Activated CD4-positive, alpha-beta T cell treated with anti-CD3 and anti-CD28 coated beads, Interleukin-2, amount 50 U/mL, for 16 hours (primary cell): ENCODE results near the gene SNAP47.

Experiments
- DNase-seq: peaks from one replicate; pipeline ENCODE4 v3.0.0-alpha.2; 2020

The SNAP47 gene

DNA sequence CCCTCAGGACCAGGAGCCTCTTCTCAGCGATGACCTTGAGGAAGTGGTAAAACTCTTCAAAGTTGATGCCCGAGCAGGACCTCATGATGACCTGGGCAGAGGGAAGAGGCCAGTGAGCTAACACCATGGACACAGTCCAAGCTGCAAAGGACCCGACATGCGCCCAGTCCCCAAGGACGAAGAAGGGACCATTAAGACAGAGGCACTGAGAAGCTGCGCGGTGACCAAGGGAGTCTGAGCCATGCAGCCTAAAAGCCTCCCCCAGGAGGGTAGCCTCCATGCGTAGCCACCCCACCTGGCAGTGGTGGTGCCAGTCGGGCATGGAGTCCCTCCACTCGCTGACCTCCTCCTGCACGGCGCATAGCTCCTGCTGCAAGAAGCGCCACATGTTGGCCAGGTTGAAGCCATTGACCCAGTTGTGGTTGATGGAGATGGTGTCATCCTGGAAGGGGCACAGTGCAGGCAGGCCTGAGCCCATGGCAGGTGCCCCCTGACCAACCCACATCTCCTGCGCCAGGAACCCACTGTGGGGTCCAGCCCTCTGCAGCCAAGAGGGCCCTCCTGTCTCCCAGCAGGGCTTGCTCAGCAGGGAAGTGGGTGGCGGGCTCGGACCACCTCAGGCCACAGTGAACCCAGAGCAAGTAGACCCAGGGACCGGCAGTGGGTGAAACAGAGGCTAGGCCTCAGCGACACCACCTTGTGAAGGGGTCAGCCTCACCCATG lies 2.5 kb upstream of the SNAP47 start:
- no peak for DNase-seq

DNA sequence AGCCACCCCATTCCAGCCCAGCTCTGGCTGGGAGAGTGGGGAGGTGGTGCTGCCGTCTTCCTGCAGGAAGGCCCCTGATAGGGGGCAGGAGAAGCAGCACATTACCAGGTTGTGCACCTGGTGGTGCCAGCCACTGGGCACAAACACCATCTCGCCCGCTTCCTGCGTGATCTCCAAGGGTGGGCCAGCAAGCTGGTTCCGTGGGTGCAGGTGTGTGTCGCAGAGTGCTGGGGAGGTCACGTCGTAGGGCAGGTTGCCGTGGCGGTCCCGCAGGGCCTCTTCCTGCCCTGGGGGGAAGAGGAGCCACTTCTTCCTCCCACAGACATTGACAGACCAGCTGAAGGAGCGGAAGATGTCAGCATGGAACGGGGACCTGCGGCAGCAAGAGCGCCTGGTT lies 1.9 kb upstream of the SNAP47 start:
- no peak for DNase-seq

DNA sequence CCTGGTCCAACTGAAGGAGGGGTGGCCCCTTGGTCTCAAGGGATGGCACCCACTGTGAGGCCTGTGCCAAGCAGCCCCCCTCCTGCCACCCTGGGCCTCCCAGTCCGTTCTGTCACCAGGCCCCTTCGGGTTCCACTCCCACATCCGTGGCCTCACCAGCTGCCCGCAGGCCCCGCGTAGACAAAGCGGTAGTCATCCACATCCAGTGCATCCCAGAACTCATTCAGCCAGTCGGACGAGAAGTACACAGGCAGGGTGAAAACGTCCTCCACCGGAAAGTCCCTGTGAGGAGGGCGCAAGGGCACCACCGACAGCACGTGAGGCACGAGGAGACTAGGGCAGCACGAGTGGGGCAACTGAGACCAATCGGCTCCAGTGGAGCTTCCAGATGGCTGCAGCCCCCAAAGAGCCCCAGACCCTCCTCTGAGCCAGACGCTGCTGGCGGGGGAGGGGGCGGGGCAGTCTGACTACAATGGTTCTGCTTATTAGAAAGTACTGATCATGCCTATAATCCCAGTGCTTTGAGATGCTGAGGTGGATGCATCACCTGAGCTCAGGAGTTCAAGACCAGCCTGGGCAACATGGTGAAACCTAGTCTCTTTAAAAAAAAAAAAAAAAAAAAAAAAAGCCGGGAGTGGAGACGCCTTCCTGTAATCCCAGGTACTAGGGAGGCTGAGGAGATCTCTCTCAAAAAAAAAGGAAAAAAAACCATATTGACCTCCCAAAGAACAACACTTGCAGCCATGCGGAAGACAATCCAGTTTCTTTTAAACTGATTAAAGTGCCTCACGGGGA lies 1.3 kb upstream of the SNAP47 start:
- no peak for DNase-seq

DNA sequence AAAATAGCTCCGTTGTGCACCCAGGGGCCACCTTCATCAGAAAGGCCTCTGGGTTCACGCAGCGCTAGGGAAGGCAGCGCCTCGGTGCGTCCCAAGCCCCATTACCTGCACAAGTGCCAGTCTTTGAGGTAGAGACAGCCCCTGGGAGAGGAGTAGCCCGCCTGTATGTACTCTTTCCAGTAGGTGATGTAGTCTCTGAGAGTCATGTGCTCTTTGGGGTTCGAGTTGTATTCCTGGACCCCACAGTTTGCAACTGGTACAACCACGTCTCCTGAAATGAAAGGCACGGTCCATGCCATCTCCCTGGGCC lies 734 bp upstream of the SNAP47 start:
- DNase-seq, result no peak

DNA sequence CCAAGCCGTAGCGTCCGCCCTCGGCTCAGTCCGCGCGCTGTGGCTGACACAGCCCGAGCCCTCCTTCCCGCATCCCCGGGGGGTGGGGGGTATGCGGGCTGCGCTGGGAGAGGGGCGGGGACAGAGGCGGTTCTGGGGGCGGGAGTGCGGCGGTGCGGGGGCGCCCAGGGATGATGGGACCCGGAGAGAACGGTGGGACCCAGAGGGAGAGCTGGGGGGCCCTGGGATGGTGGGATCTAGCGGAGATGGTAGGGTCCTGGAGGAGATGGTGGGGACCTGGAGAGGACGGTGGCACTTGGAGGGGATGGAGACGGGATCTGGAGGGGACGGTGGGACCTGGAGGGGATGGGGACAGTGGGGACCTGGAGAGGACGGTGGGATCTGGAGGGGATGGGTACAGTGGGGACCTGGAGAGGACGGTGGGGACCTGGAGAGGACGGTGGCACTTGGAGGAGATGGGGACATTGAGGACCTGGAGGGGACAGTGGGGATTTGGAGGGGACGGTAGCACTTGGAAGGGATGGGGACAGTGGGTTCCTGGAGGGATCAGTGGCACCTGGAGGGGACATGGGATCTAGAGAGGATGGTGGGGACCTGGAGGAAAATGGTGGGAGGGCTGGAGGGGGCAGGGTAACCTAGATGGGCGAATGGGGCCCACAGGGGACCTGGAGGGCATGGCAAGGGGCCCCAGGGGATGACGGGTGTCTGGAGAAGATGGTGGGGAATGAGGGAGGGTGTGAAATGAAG lies 477 bp downstream of the SNAP47 start:
- DNase-seq, result no peak

DNA sequence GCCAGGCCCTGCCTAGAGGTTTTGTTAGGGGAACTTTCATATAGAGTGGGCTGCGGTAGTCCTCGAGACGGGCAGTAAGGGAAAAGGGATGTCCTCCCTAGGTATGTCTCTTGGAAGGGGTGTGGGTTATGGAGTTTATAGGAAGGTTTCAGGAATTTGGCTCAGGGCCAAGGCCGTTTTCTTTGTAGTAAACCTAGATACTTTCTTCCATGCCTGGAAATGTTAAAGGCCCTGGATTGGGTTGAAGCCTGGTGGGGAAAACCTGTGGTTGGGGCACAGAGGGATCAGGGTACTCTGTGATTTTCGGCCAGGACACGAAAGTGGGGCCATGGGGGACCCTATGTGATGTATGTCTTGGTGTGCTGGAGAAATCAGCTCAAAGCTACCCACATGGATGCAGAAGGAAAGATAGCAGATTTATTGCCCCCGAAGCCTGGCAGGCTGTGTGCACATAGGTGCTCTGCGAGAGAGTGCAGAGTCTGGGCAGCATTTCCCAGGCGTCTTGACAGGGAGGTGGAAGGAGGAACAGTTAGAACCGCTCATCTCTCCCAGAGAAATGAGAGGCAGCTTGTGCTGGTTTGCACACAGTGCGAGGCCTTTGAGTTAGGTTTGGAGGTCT lies 1.7 kb downstream of the SNAP47 start:
- DNase-seq, result no peak

DNA sequence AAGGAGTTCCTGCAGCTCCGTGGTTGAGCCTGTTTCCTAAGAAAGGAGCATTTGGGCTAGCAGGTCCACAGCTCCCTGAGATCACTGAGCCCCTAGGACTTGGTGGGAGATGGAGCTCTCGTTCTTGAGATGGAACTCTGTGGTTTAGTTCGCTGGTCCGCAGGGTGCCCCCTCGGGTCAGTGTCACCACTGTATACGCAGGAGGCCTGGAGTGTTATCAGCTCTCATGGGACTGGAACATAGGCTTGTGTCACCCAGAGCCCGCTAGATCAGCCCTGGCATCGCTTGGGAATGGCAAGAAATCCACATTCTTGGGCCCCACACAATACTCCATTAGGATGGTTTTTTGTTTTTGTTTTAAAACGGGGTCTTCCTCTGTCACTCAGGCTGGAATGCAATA lies 3.6 kb downstream of the SNAP47 start:
- DNase-seq, result no peak

DNA sequence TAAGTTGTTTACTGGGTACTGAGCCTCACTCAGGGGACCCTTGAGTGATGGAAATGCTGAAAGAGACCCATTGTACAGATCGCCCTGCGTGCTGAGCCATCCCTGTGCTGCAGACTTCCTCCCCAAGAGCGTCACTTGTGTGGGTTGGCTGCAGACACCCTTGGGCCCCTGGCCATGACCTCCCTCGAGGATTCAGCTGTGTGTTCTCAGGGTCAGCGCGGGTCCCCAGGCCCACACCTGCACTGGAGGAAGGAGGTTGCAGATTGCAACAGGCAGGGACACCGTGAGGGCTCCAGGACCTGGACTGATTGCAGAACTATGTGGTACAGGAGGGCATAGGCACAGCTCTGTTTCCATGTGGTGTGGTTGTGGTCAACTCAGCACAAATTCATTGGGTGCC lies 4.4 kb downstream of the SNAP47 start:
- DNase-seq, result no peak

DNA sequence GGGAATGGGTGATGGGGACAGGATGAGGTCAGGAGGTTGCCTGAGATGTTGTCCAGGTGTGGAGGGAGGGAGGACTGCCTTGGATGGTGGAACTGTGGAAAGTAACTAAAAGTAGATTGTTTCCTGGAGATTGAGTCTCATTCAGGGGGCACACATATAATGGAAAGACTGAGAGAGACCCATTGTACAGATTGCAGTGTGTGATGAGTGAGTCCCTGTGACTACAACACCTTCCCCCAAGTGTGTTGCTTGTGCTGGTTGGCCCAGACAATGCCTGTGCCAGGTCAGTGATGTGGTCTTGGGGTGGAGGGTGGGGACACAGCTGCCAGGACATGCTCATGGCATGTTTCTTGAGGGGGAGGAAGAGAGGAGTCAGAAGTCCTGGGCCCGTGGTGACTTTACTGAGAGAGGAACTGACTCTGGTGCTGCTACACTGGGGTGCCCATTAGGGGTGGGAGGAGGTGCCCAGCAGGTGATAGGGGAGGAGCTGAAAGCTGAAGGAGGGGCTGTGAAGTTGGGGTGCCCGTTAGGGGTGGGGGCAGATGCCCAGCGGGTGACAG lies 5.2 kb downstream of the SNAP47 start:
- no peak for DNase-seq

DNA sequence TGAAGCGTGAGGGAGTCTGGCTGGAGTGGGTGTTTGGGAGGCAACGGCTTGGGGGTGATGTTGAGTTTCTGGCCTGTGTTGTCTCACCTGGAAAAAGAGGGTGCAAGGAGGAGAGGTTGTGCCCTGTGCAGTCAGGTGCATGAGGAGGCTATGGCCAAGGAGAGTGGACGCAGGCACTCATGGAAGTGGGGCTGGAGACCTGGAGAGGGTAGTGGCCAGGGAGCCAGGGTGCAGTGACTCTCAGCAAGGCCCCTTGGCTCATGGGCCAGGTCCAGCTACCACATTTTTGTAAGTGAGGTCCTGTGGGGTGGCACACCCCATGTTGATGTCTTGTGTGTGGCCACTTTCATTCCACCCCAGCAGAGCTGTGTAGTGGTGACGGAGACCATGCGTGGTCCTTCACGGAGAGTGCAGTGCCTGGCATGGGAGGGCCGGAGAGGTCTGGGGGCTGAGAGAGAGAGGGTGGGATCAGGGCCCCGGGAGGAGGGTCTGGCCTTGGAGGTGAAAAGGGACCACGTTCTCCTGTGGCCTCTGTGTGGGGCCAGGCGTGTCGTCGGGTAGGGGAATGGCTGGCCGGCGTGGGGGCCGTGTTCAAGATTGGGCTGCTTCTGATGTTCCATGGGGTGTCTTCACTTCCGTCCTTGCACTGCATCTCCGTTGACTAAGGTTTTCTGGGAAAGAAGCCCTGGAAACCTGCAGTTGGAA lies 6.1 kb downstream of the SNAP47 start:
- no peak for DNase-seq

DNA sequence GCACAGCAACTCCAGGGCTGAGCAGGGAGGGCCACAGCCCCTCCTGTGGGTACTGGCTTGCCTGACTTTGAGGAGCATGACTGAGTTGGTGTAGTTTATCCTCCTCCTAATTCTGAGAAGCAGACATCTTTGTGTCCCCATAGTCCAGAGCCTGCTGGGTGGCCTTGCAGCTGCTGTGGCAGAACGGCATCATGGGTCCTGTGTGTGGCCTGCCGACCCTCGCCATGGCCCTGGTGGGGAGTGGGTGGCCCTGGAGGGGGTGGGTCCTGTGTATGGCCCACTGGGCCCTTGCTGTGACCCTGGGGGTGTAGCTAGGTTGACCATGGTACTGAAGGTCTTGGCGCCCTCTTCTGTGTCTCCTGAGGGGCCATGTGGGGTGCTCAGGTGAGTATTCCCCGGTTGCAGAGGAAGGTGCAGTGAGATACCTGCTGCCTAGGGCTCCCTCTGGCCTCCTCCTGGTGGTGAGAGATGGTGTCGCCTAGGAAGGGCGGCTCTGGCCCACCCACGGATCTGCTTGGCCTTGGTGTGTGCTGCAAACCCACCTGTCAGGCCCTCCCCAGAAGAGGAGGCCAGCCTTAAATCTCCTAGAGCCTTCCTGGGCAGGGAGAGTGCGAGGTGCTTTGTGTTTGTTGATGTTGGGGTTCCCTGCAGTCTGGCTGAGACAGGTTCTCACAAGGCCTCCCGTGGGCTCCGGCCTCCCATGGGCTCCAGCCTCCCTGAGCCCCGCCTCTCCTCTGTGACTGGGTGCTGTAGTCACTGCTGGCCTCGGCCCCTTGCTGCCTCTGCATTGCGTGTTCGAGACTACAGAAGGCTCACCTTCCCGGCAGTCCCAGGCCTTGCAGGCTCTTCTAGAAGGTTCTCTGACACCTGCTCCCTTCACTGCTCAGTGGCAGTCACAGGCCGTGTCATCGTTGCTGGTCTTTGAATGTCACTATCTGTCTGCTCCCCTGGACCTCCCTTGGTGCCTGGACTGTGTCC lies 7.8 kb downstream of the SNAP47 start:
- DNase-seq, result no peak

DNA sequence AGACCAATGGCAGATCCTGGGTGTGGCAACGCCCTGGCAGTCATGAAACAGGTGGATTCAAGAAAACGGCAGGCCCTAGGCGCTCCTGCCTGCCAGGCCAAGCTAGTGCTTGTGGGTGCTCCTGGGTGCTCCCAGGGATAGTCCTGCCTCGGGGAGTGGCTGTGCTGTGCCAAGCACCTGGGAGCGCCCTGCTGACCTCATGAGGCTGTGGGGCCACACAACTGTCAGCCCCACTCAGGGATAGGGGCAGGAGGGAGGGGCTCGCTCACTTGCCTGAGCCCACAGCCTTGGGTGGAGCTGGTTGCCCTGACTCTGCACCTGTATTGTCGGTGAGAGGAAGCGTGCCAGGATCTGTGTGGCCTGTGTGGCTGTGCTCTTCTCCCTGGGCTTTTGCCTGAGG lies 9.4 kb downstream of the SNAP47 start:
- DNase-seq, result no peak

DNA sequence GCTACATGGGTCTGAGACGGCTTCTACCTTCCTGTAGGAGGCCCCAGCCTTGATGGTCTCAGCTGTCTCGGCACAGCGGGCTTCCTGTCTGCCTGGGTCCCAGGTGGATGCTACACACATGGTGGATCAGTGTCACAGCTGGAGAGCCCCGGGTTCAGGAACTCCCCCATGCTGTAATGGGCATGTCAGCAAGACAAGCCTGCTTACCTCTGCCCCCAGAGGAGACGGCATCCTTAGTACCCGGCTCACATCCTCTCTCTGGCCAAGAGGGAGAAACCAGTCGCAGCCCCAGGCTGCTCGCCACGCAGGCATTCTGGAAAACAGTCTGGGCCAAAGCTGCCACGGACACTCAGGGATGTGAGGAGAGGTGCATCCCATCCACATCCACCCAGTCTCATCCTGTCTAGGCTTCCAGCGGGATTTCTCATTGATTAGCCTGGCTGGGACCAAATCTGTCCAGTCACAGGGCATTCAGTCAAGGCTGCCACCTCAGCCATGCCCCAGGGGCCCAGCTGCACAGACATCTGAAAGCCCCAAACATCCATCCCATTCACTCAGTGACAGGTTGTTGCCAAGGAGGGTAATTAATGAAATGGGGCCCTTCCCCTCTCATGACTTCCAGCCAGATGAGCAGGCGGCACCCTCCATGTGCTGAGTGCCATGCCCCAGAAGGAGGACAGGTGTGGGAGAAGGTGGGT lies 10.5 kb downstream of the SNAP47 start:
- no peak for DNase-seq

DNA sequence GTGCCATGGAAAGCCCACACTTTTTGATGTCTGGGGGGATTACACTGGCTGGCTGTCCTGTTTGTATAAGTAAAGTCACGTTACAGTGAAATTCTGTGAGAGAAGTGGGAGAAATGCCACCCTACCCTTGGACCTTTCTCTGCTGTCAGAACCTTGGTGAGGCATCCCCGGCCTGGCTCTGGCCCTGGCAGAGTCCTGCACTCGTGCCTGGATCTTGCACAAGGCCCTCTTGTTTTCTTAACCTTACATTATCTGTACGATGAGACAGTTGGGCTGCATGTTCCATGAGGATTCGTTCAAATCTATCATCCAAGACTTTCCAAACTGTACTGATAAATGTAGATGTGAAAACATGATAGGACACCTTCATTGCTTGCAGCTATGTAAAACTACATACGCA lies 11.4 kb downstream of the SNAP47 start:
- no peak for DNase-seq

DNA sequence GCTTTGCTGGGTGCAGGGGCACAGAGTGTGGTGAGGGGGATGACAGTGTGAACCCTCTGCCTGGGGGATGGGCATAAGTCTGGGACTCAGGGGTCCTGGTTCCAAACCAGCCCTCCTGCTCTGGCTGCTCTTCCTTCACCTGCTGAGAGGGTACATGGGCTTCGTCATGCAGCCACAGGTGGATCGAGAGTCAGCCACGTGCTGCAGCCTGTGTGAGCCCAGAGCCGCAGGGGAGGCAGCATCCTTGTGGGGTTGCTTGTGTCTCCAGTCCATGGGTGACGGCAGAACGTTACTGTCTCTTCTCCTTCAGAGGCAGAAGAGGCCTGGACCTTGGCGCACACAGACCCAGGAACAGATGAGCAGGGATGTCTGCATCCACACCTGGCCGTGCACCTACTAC lies 12.1 kb downstream of the SNAP47 start:
- no peak for DNase-seq

DNA sequence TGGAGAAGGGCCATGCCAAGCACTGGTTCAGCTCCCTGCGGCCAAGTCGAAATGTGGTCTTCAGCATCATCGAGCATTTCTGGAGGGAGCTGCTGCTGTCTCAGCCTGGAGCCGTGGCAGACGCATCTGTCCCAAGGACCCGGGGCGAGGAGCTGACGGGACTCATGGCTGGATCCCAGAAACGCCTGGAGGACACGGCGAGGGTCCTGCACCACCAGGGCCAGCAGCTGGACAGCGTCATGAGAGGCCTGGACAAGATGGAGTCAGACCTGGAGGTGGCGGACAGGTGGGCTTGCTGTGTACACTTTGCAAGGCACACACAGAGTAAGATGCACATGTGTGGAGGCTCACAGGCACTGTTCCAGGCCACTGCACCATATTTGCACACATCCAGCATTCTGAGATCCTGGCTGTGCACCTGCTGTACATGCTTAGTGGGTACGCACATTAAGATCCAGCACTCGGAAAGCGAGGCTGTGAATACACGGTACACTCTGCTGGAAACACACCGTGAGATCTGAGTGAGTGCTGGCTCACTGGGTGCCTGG lies 12.8 kb downstream of the SNAP47 start:
- no peak for DNase-seq

DNA sequence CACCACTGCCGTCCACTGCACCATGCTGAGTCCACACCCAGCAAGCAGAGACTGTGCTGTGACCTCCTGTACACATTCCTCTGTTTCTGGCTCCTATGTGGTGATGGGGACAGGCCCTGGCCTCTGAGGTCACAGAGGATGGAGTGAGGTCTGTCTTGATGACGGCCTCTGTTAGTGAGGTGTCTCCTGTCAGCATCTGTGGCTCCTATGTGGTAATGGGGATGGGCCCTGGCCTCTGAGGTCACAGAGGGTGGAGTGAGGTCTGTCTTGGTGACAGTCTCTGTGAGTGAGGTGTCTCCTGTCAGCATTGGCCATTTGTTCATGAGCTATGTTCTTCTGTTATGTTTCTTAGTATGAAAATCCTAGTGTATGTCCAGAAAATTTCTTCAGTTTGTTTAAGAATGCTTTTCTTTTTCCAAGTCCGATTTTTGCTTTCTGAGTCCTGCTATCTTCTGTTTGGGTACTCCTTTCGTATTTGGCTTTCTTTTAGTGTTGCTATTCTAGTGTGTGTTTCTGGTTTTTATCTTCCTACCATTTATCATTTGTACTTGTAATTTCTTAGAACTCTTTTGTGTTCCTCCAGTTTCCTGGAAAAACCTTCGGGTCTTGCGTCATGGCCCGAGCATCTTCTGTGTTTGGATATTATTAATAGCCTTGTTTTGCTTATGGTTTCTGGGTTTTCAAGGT lies 13.4 kb downstream of the SNAP47 start:
- peak; percentile 51 for DNase-seq

DNA sequence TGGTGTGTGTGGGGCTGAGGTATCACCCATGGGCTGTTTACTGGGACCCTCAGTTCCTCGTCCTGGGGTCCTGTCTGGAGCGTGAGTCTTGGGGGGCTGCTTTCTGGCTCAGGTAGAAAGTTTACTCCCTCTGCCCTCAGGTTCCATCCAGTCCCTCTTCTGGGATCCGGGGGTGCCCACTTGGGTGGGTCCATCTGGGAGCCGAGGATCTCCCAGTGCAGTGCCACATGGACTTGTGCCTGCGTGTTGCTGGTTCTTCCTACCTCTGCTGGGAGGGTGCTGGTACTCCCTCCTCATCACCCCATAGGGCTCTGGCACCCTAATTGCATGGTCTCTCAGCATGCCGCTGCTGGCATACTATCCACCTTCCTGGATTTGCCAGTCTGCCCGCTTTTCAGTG lies 14.0 kb downstream of the SNAP47 start:
- no peak for DNase-seq

DNA sequence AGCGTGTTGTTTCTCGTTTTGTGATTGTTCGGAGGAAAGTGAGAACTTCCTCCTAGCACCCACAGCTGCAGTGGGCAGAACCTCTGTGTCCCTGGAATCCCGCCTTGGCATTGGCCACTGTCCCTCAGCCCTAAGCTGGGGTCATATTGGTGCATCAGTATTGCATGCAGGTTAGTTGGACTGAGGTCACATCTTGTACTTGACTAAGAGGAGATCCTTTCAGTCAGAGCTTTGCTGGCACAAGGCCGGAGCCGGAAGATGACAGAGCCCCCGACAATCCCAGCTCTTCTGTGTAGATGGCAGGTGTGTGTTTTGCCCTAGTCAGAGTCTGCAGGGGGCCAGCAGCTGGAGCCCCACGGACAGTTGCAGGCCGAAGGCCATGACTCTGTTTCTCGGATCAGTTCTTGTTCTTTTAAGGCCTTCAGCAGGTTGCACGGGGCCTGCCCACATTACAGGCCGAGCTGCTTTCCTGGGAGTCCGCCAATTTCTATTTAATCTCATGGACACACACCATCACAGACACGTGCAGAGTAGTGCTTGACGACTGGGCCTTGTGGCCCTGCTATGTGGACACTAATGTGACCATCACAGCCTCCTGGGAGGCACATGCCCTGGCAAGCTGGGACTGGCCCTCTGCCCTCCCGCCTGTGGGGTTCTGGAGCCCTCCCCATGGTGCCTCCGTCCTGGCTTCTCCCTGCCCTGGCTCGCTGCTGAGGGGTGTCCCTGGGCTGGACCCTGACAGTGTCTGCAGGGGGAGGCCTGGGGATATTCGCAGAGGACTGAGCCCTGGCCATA lies 14.9 kb downstream of the SNAP47 start:
- DNase-seq, result no peak
